ENCODE results near the gene CEP126. TPM values are rescaled to one million over a fixed set of nuclear protein-coding genes. Genes with fewer than 3 reads are reported as not detected.
A peak's percentile ranks its signal among the peaks of the same experiment; 100 is the strongest.

The CEP126 gene
- total RNA-seq, 1 donor from 2014 or later, result 0.53 TPM

DNA sequence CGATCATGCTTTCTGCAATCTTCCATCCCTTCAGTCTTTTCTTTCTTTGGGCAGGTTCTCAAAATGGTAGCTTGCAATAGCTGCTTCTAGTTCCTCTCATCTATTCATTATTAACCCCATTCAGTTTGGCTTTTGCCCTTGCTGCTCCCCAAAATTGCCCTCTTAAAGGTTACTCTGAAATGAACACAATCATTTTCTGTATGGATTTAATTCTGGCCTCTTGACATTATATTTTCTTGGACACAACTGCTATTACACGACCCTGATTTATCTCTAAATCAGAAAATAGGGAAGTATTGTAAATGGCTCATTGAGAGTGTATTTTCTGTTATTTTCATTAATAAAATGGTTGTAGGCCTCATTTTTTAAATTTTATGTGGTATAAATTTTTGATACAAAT is 1.6 kb downstream of the CEP126 start, which contains the start of gene ANGPTL5:
Gene ANGPTL5, minus strand, starts transcription at position 101 of the 400 bp plus-strand sequence. CDS start 8,613 bp downstream, outside the sequence.
- Histone ChIP-seq H3K4me3 (ENCODE audit: low read depth, low read length) (peak within 1 kb of the TSS; percentile 69), H3K36me3 (ENCODE audit: control insufficient read depth, insufficient read depth, low read length) (no peaks in the 10 kb centered on the region), H3K27me3 (ENCODE audit: control insufficient read depth, insufficient read depth, low read length) (no peaks in the 10 kb centered on the region)
- DNase-seq (ENCODE audit: low read depth) (no peak), FAIRE-seq (no peak)
- TF ChIP-seq, protein P1, sequence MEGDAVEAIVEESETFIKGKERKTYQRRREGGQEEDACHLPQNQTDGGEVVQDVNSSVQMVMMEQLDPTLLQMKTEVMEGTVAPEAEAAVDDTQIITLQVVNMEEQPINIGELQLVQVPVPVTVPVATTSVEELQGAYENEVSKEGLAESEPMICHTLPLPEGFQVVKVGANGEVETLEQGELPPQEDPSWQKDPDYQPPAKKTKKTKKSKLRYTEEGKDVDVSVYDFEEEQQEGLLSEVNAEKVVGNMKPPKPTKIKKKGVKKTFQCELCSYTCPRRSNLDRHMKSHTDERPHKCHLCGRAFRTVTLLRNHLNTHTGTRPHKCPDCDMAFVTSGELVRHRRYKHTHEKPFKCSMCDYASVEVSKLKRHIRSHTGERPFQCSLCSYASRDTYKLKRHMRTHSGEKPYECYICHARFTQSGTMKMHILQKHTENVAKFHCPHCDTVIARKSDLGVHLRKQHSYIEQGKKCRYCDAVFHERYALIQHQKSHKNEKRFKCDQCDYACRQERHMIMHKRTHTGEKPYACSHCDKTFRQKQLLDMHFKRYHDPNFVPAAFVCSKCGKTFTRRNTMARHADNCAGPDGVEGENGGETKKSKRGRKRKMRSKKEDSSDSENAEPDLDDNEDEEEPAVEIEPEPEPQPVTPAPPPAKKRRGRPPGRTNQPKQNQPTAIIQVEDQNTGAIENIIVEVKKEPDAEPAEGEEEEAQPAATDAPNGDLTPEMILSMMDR (IDR thresholded peaks at IDR 0.05; ENCODE audit: insufficient read depth, low read length, severe bottlenecking), result no peak

DNA sequence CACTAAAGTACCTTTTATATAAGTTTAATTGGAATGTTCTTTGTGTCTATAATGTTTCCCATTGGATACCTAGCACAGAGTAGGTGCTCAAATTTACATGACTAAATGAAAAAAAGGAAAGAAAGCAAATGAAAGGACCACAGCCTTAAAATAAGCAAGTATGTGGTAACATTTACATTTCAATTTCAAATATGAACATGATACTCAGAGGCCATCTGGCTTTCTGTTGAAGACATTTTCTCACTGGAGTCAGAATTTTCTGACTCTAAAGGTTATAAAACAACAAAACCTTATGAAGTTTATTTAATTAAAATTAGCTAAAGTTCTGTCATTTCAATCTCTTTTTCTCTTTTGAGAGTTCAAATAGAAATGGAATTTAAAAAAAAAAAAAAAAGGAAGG is 2.4 kb downstream of the CEP126 start:
- no peaks in the 10 kb centered on the region for H3K36me3 ChIP-seq (ENCODE audit: control insufficient read depth, insufficient read depth, low read length)
- FAIRE-seq, result no peak
- H3K27me3 ChIP-seq (ENCODE audit: control insufficient read depth, insufficient read depth, low read length), result no peaks in the 10 kb centered on the region
- TF ChIP-seq, protein P1 (IDR thresholded peaks at IDR 0.05; ENCODE audit: insufficient read depth, low read length, severe bottlenecking), result no peak
- no peak for DNase-seq (ENCODE audit: low read depth)
- no peak overlapping the region for H3K4me3 ChIP-seq (ENCODE audit: low read depth, low read length)

DNA sequence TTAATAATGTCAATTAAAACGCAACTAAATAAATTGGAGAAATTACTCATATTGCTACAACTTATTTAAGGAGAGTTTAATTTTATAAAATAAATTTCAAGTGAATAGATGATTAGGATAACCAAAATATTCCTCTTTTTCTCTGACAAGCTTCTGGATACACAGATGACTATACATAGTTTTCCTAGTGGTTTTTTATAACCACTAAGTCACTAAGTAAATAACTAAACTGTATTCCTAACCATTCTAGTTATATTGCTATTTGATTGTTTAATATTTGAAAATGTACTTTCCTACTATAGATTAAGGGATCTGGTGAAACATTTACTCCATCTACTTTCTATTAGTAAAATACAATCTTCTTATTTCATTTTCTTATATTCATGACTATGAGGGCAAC is 6.2 kb downstream of the CEP126 start:
- H3K27me3 ChIP-seq (ENCODE audit: control insufficient read depth, insufficient read depth, low read length), result no peaks in the 10 kb centered on the region
- FAIRE-seq (no peak), DNase-seq (ENCODE audit: low read depth) (no peak)
- H3K36me3 ChIP-seq (ENCODE audit: control insufficient read depth, insufficient read depth, low read length), result no peaks in the 10 kb centered on the region
- TF ChIP-seq, protein P1 (IDR thresholded peaks at IDR 0.05; ENCODE audit: insufficient read depth, low read length, severe bottlenecking), result no peak
- no peak overlapping the region for H3K4me3 ChIP-seq (ENCODE audit: low read depth, low read length)

DNA sequence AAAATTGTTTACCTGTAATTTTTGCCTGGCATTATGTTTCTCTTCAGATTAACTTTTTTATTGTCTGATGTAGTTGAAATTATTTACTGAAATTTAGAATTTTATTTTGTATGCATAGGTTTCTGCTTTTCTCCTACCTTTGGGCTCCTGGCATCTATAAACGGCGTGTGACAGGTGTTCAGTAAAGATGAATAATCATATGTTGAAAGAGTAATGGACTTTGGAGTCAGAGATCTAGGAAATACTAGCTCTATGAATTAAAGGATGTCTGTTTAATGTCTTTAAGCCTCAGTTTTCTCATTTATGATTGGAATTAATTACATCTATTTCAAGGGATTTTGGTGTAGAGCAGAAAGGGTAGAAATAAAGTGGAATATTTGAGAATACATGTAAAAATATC is 8.7 kb downstream of the CEP126 start:
- Histone ChIP-seq H3K36me3 (ENCODE audit: control insufficient read depth, insufficient read depth, low read length) (no peaks in the 10 kb centered on the region), H3K4me3 (ENCODE audit: low read depth, low read length) (no peak overlapping the region), H3K27me3 (ENCODE audit: control insufficient read depth, insufficient read depth, low read length) (no peaks in the 10 kb centered on the region)
- DNase-seq (ENCODE audit: low read depth), result no peak
- TF ChIP-seq, protein P1 (IDR thresholded peaks at IDR 0.05; ENCODE audit: insufficient read depth, low read length, severe bottlenecking), result no peak
- FAIRE-seq, result no peak

DNA sequence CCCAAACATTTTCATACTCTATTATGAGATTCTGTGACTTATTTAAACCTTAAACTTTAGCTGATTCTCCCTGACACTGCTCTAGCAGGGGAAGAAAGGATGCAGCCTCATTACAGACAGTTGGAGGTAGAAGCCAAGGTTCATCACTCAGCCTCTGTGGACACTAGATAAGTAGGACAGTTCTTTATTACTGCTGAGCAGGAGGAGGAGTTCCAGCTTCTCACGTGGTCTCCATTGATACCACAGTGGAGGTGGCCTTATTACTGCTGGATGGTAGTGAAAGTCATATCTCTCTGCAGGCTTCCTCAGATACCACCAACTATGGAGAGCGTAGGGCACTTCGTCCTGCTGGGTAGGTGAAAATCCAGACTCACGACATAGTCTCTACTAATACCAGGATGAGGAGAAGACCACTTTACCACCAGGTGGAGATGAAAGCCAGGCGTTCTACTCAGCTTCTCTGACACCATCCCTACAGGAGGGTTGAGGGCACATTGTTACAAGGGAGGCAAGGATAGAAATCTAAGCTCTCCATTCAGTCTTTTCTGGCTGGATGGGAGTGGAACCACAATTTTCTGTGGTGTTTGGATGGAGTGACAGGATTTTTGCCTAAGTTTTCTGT is 14.6 kb downstream of the CEP126 start:
- Histone ChIP-seq H3K4me3 (ENCODE audit: low read depth, low read length) (no peak overlapping the region), H3K36me3 (ENCODE audit: control insufficient read depth, insufficient read depth, low read length) (no peaks in the 10 kb centered on the region), H3K27me3 (ENCODE audit: control insufficient read depth, insufficient read depth, low read length) (no peaks in the 10 kb centered on the region)
- FAIRE-seq (no peak), DNase-seq (ENCODE audit: low read depth) (no peak)
- TF ChIP-seq, protein P1 (IDR thresholded peaks at IDR 0.05; ENCODE audit: insufficient read depth, low read length, severe bottlenecking), result no peak

DNA sequence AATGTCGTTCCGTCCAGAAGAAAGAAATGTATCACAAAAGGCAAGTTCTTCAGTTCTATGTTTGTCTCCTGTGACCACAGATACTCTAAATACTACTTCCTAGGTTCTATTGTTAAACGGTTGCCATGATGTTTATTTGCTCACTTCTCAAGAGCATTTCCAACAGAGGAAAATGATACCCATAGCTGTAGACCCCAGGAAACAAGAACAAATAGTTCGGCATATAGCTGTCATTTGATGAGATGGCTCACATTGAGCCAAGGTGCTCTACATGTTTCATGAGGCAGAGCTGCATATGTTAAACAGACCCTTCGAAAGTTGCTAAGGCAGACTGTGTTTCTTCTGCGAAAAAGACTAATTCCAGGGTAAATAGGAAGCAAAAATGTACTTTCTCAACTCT is 16.9 kb downstream of the CEP126 start:
- TF ChIP-seq, protein P1 (IDR thresholded peaks at IDR 0.05; ENCODE audit: insufficient read depth, low read length, severe bottlenecking), result no peak
- no peak for DNase-seq (ENCODE audit: low read depth)
- Histone ChIP-seq H3K4me3 (ENCODE audit: low read depth, low read length) (no peak overlapping the region), H3K36me3 (ENCODE audit: control insufficient read depth, insufficient read depth, low read length) (no peaks in the 10 kb centered on the region), H3K27me3 (ENCODE audit: control insufficient read depth, insufficient read depth, low read length) (no peaks in the 10 kb centered on the region)
- FAIRE-seq, result no peak
